ENCODE measurements around the gene PTPRB. TPM values are rescaled to one million over a fixed set of nuclear protein-coding genes. Genes with fewer than 3 reads are reported as not detected.

PTPRB gene
- polyA plus RNA-seq, 3 donors: 17.6 to 18.6 (median 17.9) TPM

- no peak for DNase-seq (ENCODE audit: extremely low read depth in 1 of 11, low read depth in 9 of 11, low spot score in 4 of 11)
These were observed 149.8 kb downstream of the PTPRB start for GRCh38 chr12:70487440-70487839.

- DNase-seq (ENCODE audit: extremely low read depth in 1 of 11, low read depth in 9 of 11, low spot score in 4 of 11): no peak
These were observed 150.6 kb downstream of the PTPRB start for GRCh38 chr12:70486588-70486987.

- DNase-seq (ENCODE audit: extremely low read depth in 1 of 11, low read depth in 9 of 11, low spot score in 4 of 11): no peak
These were observed 151.5 kb downstream of the PTPRB start for GRCh38 chr12:70485704-70486103.

DNA sequence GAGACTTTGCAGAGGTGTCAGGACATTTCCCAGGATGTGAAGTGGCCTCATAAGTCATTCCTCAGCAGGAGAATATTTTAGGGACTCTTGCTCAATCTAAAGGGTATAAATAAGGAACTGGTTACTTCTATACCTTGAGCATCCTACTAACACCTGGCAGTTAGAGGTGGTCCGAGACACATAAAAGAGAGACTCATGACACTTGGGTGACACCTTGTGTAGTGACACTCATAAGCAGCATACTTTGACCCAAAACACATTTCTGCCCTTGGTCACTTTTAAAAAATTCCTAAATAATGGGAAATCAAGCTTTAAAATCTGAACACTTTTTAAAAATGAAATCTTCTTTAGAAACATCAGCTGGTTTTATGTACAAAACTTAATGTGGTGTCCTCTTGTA is 152.8 kb downstream of the PTPRB start:
- no peak for DNase-seq (ENCODE audit: extremely low read depth in 1 of 11, low read depth in 9 of 11, low spot score in 4 of 11)

- no peak for DNase-seq (ENCODE audit: extremely low read depth in 1 of 11, low read depth in 9 of 11, low spot score in 4 of 11)
These were observed 154.5 kb downstream of the PTPRB start for GRCh38 chr12:70482764-70483163.

- DNase-seq (ENCODE audit: extremely low read depth in 1 of 11, low read depth in 9 of 11, low spot score in 4 of 11): no peak
These were observed 167.9 kb downstream of the PTPRB start for GRCh38 chr12:70469221-70469820.

DNA sequence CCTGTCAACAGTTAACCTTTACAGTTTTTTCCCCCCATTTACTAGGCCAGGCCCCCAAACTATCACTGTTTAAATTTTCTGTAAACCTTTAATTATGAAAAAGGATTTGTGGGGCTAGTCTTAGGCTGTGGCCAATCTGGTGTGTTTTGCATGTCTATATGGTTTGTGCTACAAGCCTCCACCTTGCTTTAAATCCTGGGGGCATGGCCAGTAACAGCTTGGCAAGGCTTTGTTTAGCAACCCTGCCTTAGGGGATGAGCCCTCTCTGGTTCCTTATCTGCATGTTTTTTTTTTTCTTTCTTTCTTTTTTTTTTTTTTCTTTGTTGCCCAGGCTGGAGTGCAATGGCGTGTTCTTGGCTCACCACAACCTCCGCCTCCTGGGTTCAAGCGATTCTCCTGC is 168.5 kb downstream of the PTPRB start:
- no peak for DNase-seq (ENCODE audit: extremely low read depth in 1 of 11, low read depth in 9 of 11, low spot score in 4 of 11)

DNA sequence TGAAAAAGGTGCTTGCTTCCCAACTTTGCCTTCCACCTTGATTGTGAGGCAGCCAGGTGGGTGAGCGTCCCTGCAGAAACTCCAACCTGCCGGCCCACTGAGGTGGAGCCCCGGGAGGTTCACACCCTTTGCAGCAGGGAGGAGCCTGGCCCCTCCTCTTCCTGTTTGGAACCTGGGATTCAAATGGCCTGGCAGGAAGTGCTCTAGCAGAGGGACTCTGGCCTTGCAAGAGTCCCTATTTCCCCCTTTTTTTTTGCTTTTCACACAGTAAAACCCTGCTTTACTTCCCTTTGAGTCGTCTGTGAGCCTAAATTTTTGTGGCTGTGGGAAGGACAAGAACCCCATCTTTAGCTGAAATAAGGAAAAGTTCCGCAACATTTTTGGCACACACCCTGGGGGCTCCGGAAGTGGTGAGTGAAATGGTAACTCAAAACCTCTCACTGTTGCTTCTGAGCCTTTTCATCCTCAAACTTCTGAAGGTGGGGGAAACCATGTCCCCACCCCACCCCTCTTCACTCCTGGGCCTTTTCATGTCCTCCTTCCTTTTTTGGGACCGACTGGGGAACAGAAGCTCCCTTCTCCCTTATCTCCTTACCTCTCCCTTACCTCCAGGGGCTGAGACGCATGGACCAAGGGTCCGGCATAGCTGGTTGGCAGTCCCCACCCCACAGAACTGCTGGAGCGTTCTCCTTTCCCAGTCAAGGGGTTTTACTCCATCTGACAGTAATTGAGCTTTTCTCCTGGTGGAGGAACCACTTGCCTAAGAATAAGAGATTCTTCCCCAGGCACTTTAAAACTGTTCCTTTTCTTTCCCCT is 169.1 kb downstream of the PTPRB start:
- no peak for DNase-seq (ENCODE audit: extremely low read depth in 1 of 11, low read depth in 9 of 11, low spot score in 4 of 11)

DNA sequence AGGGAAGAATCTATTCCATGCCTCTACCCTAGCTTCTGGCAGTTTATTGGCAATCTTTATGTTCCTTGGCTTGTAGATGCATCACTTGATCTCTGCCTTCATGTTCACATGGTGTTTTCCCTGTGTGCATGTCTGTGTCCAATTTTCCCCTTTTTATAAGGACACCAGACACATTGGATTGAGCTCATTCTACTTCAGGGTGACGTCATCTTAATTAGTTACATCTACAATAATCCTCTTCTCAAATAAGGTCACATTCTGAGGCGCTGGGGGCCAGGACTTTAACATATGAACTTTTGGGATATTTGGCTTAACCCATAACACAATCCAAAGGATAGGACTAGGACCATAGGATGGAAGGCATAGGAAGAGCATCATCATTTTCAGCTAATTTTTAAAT is 169.8 kb downstream of the PTPRB start:
- DNase-seq (ENCODE audit: extremely low read depth in 1 of 11, low read depth in 9 of 11, low spot score in 4 of 11): no peak

GRCh38 chr12:70466753-70467152 is 170.5 kb downstream of the PTPRB start:
- DNase-seq (ENCODE audit: extremely low read depth in 1 of 11, low read depth in 9 of 11, low spot score in 4 of 11): no peak
